ENCODE measurements around the gene ADGB.

ADGB gene

DNA sequence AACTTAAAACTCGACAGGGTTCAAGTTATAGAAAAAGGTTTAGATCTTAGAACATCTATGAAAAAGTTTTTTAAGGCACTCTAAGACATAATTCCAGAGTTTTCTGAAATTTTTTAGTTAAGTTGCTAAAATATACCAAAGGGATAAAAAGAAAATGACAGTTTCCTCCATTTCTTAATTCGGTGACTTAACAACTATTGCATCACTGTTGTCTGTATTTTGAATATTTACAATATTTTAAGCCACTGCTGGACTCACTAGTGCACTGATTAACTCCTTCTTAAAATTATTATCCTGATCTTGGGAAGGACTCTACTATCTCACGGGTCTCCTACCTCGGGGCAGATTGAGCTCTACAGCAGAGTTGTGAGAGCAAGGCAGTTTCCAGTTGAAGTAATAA, 91.0 kb downstream of the ADGB start:
- no peak overlapping the region for H3K4me3 ChIP-seq (ENCODE audit: low read depth, low read length)
- DNase-seq (ENCODE audit: low read depth), result no peak
- TF ChIP-seq, protein P1, sequence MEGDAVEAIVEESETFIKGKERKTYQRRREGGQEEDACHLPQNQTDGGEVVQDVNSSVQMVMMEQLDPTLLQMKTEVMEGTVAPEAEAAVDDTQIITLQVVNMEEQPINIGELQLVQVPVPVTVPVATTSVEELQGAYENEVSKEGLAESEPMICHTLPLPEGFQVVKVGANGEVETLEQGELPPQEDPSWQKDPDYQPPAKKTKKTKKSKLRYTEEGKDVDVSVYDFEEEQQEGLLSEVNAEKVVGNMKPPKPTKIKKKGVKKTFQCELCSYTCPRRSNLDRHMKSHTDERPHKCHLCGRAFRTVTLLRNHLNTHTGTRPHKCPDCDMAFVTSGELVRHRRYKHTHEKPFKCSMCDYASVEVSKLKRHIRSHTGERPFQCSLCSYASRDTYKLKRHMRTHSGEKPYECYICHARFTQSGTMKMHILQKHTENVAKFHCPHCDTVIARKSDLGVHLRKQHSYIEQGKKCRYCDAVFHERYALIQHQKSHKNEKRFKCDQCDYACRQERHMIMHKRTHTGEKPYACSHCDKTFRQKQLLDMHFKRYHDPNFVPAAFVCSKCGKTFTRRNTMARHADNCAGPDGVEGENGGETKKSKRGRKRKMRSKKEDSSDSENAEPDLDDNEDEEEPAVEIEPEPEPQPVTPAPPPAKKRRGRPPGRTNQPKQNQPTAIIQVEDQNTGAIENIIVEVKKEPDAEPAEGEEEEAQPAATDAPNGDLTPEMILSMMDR (IDR thresholded peaks at IDR 0.05; ENCODE audit: control insufficient read depth, extremely low read depth, insufficient read depth), result no peak

DNA sequence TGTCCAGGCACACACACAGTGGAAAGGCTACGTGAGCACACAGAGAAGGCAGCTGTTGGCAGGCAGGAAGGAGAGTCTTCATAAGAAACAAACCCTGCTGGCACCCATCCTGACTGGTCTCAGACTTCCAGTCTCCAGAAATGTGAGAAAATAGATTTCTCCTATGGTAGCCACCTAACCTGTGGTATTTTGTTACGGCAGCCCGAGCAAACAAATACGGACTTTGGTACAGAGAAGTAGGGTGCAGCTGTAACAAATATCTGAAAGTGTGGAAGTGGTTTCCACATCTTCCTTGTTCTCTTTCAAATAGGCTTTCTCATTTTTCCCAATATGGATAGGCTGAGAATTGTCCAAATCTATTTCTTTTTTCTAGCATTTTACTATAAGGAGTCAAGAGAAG, 94.6 kb downstream of the ADGB start:
- no peak overlapping the region for H3K4me3 ChIP-seq (ENCODE audit: low read depth, low read length)
- DNase-seq (ENCODE audit: low read depth), result no peak
- TF ChIP-seq, protein P1 (IDR thresholded peaks at IDR 0.05; ENCODE audit: control insufficient read depth, extremely low read depth, insufficient read depth), result no peak

DNA sequence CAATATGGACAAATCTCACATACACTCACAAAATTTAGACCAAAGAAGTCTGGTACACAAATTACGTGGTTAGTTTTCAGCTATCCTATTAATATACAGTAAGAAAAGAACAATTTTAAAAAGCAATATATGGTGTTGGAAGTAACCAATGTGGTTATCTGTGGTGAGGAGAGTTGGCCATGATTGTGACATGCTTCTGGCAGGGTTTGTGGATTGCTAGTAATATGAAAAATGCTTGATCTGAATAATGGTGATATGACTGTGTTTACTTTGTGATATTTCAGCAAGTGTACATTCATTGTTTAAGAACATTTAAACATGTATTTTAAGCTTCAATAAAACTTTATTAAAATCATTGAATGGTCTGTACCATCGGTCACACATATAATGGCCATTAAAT, 99.1 kb downstream of the ADGB start:
- DNase-seq (ENCODE audit: low read depth), result no peak
- H3K4me3 ChIP-seq (ENCODE audit: low read depth, low read length), result no peak overlapping the region
- TF ChIP-seq, protein P1 (IDR thresholded peaks at IDR 0.05; ENCODE audit: control insufficient read depth, extremely low read depth, insufficient read depth), result no peak

DNA sequence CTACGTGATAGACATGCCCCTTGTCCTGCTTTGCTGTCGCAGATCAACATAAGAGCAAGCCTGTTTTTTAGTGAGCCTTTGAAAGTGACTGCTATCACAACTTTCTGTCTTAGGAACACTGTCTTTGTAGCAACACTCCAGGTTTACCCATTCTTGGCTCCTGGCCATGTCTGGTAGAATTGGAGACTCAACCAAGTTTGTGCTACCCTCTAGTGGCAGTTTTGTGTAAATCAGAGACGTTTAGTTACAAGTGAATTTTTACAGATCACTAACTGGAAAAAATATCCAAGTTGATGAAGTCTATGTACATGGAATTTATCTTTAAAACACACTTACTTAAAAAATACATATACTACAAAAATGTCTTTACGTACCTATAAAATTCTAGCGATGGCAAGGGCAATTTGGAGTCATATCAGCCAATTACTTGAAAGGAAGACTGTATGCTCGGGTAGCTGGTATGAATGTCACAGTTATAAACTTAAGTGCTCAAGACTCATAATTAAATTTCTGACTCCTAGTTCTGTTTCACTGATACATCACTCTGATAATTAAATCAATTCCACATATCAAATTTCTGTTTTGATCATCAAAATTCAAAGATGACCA, 101.4 kb downstream of the ADGB start:
- peak; percentile 68 for DNase-seq (ENCODE audit: low read depth)
- TF ChIP-seq, protein P1 (IDR thresholded peaks at IDR 0.05; ENCODE audit: control insufficient read depth, extremely low read depth, insufficient read depth), result peak; percentile 69
- H3K4me3 ChIP-seq (ENCODE audit: low read depth, low read length), result no peak overlapping the region

DNA sequence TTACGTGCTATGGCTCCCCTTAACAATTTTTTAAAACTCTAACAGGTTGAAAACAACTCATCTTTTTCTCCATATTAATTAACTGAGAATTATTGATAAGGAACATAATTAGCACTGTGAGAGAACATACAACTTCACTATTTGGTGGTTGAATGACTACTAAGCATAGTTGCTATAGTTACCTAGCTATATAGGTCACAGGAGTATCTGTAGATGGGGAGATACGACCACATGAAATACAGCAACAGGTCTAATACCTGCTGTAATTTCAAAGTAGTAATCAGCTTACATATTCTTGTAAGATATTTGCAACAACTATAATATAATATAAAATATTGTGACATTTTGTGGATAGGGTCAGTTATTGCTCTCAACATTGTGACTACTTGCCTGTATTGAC, 102.9 kb downstream of the ADGB start:
- TF ChIP-seq, protein P1 (IDR thresholded peaks at IDR 0.05; ENCODE audit: control insufficient read depth, extremely low read depth, insufficient read depth), result no peak
- DNase-seq (ENCODE audit: low read depth), result no peak
- no peak overlapping the region for H3K4me3 ChIP-seq (ENCODE audit: low read depth, low read length)

DNA sequence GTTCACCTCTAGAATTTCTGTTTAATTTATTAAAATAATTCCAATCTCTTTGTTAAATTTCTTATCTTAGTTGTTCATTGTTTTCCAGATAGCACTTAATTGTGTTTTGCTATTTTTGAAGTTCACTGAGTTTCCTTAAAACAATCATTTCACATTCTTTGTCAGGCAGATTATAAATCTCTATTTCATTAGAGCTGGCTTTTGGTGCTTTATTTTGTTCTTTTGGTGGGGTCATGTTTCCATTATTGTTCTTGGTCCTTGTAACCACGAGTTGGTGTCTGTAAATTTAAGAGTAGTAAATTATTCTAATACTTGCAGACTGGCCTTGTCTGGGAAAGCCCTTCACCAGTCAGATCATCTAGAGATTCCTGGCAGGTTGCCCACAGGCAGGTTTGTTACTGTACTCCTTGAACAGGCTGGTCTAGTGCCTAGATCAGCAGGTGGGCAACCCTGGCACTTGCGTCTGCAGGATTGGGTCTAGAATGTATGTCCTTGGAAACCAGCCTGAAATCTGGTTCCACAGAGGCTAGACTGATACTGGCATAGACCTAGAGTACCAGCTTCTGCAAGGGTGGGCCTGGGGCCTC, 110.4 kb downstream of the ADGB start:
- H3K4me3 ChIP-seq (ENCODE audit: low read depth, low read length), result no peak overlapping the region
- TF ChIP-seq, protein P1 (IDR thresholded peaks at IDR 0.05; ENCODE audit: control insufficient read depth, extremely low read depth, insufficient read depth), result no peak
- DNase-seq (ENCODE audit: low read depth), result no peak

DNA sequence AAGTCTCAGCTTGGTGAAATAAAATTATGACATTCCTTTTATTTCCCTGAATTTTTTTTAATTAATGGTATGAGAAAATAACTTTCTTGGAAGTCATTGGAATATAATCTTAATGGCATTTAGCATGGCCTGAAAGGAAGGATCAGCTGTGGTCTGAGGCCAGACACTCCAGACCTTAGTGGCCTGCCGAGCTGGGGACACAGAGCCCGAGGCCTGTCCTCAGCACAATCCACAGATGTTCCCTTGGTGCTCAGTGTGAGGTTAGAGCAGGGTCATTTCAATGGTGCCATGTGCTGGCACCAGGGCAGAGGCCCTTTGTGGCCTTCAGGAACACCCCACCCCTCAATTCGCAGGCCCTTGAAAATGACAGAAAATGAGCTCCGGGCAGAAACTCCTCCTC, 120.6 kb downstream of the ADGB start:
- DNase-seq (ENCODE audit: low read depth), result no peak
- H3K4me3 ChIP-seq (ENCODE audit: low read depth, low read length), result no peak overlapping the region
- TF ChIP-seq, protein P1 (IDR thresholded peaks at IDR 0.05; ENCODE audit: control insufficient read depth, extremely low read depth, insufficient read depth), result no peak
